Neural cell (in vitro differentiated cells): ENCODE data around the gene RUFY2.

Experiments used
- EP300 ChIP-seq: fragments of 450-650 bp; conservative IDR thresholded peaks from 2 replicates; pipeline ENCODE4 v1.6.1; 2014; ENCODE audit warnings: antibody characterized with exemption, mild to moderate bottlenecking, moderate library complexity; ENCODE audit not compliant: poor library complexity, severe bottlenecking
- EZH2 ChIP-seq: fragments of 200-600, 300-800 bp; shearing (Covaris generic), sonication (generic); IDR thresholded peaks from 2 replicates; pipeline ENCODE4 v1.6.1; 2014; ENCODE audit warnings: antibody characterized with exemption, low read length, borderline replicate concordance, mild to moderate bottlenecking; ENCODE audit not compliant: insufficient read depth, poor library complexity, severe bottlenecking
- MXI1 ChIP-seq: fragments of 450-650 bp; conservative IDR thresholded peaks from 2 replicates; pipeline ENCODE4 v1.6.1; 2014; ENCODE audit warnings: antibody characterized with exemption, mild to moderate bottlenecking; ENCODE audit not compliant: poor library complexity, severe bottlenecking
- RAD21 ChIP-seq: fragments of 450-650 bp; conservative IDR thresholded peaks from 2 replicates; pipeline ENCODE4 v1.6.1; 2014; ENCODE audit warnings: antibody characterized with exemption, mild to moderate bottlenecking, moderate library complexity
- SMC3 ChIP-seq: fragments of 450-650 bp; conservative IDR thresholded peaks from 2 replicates; pipeline ENCODE4 v1.6.1; 2014; ENCODE audit warnings: antibody characterized with exemption, mild to moderate bottlenecking, moderate library complexity; ENCODE audit not compliant: poor library complexity
- TF ChIP-seq, protein P1 (sequence below): fragments of 450-650 bp; IDR thresholded peaks from 2 replicates; pipeline ENCODE4 v1.5.1; 2014; ENCODE audit warnings: antibody characterized with exemption, mild to moderate bottlenecking, moderate library complexity; ENCODE audit not compliant: poor library complexity, severe bottlenecking
- TF ChIP-seq, protein P2 (sequence below): IDR thresholded peaks from 2 replicates; pipeline ENCODE4 v1.6.1; 2012; ENCODE audit warnings: borderline replicate concordance

DNA sequence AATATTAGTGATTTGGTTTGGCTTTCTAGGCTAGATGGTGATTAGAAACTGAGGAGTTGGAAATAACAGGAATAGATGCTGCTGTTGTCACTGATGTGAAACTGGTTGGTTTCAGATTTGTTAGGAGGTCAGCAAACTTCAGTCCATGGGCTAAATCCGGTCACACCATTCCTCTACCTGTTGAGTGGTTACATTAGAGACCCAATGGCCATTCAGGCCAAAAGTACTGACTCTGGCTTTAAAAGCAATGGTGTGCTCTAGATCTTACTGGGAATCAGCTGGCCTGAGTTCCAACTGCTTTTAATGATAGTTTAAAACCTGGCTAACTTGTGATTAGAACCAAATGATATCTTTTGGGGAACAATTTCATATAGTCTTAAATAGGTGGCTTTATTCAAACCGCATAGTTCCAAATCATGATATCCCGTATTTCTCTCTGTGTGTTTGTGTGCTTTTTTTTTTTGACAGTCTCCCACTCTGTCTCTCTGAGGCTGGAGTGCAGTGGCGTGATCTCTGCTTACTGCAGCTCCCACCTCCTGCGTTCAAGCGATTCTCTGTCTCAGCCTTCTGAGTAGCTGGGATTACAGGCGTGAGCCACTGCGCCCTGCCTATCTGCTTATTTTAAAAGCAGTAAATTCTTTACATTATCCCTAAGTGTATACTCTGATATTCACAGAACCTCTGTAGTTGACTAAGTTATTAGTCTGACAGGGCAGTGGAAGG lies 66.6 kb downstream of the RUFY2 start:
- TF ChIP-seq, protein P1, sequence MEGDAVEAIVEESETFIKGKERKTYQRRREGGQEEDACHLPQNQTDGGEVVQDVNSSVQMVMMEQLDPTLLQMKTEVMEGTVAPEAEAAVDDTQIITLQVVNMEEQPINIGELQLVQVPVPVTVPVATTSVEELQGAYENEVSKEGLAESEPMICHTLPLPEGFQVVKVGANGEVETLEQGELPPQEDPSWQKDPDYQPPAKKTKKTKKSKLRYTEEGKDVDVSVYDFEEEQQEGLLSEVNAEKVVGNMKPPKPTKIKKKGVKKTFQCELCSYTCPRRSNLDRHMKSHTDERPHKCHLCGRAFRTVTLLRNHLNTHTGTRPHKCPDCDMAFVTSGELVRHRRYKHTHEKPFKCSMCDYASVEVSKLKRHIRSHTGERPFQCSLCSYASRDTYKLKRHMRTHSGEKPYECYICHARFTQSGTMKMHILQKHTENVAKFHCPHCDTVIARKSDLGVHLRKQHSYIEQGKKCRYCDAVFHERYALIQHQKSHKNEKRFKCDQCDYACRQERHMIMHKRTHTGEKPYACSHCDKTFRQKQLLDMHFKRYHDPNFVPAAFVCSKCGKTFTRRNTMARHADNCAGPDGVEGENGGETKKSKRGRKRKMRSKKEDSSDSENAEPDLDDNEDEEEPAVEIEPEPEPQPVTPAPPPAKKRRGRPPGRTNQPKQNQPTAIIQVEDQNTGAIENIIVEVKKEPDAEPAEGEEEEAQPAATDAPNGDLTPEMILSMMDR, result no peak
- TF ChIP-seq EZH2, result no peak
- TF ChIP-seq SMC3, result no peak
- TF ChIP-seq MXI1, result no peak
- no peak for TF ChIP-seq EP300
- TF ChIP-seq, protein P2, sequence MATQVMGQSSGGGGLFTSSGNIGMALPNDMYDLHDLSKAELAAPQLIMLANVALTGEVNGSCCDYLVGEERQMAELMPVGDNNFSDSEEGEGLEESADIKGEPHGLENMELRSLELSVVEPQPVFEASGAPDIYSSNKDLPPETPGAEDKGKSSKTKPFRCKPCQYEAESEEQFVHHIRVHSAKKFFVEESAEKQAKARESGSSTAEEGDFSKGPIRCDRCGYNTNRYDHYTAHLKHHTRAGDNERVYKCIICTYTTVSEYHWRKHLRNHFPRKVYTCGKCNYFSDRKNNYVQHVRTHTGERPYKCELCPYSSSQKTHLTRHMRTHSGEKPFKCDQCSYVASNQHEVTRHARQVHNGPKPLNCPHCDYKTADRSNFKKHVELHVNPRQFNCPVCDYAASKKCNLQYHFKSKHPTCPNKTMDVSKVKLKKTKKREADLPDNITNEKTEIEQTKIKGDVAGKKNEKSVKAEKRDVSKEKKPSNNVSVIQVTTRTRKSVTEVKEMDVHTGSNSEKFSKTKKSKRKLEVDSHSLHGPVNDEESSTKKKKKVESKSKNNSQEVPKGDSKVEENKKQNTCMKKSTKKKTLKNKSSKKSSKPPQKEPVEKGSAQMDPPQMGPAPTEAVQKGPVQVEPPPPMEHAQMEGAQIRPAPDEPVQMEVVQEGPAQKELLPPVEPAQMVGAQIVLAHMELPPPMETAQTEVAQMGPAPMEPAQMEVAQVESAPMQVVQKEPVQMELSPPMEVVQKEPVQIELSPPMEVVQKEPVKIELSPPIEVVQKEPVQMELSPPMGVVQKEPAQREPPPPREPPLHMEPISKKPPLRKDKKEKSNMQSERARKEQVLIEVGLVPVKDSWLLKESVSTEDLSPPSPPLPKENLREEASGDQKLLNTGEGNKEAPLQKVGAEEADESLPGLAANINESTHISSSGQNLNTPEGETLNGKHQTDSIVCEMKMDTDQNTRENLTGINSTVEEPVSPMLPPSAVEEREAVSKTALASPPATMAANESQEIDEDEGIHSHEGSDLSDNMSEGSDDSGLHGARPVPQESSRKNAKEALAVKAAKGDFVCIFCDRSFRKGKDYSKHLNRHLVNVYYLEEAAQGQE, result no peak
- no peak for TF ChIP-seq RAD21
